ENCODE results near the gene PRR5L. TPM values are rescaled to one million over a fixed set of nuclear protein-coding genes. Genes with fewer than 3 reads are reported as not detected.

The PRR5L gene
- total and polyA plus RNA-seq, 9 of the 15 experiments (the other 6 are each of a cell fraction or from before 2014, with no cell fraction given), result 0.11 to 0.60 (median 0.36) TPM; not detected in 2

- no peak for TF ChIP-seq ZBTB40 (IDR thresholded peaks at IDR 0.05)
- no peak for TF ChIP-seq ZBTB40 (CRISPR knock-in tag; IDR thresholded peaks at IDR 0.05)
- TF ChIP-seq GABPA (tag; conservative IDR thresholded peaks at IDR 0.05; ENCODE audit: low read depth), result no peak
- no peak for TF ChIP-seq NR2C2 (CRISPR knock-in tag; IDR thresholded peaks at IDR 0.05)
- TF ChIP-seq NR2C2 (tag; IDR thresholded peaks at IDR 0.05), result no peak
Measured at GRCh38 chr11:36432738-36433137, 136.7 kb downstream of the PRR5L start (continued).

All from K562 (cell line).